ENCODE data around the gene SMIM23.

- TF ChIP-seq CTCF (conservative IDR thresholded peaks at IDR 0.05; ENCODE audit: low read depth, low read length) (no peak), EZH2 (IDR thresholded peaks at IDR 0.05; ENCODE audit: low read length, unreplicated experiment) (no peak), EZH2phosphoT487 (IDR thresholded peaks at IDR 0.05; ENCODE audit: borderline replicate concordance, low read length) (no peak)
Measured at GRCh38 chr5:171776213-171776612, 9.4 kb upstream of the SMIM23 start.
